D341Med (cell line): ENCODE data around the gene PSMC3.

Source experiments
- DNase-seq: peaks from one replicate; pipeline ENCODE4 v3.0.0; 2012; ENCODE audit warnings: low spot score

PSMC3 gene

DNA sequence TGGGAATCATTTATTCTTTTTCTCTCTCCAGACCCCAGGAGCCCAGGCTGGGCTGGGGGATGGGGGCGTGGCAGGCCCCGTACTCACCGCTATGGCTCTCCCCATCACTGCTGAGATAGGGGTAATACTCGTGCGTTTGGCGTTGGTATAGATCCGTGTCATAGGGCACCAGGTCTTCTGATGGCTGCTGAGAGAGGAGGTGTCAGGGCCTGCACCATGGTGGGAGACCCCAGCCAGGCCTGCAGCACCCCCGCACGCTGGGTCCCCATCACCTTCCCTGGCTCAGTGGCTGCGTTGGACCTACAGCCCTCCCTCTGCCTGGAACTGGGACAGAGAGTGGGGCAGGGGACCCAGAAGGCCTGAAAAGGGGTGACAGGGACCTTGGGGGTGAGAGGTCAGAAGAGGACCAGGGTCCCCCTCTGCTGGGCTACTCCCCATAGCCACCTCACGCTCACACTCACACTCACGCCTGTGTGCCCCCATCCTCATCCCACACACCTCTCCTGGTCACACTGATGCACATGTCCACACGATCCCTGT is 50.6 kb downstream of the PSMC3 start:
- DNase-seq: no peak

DNA sequence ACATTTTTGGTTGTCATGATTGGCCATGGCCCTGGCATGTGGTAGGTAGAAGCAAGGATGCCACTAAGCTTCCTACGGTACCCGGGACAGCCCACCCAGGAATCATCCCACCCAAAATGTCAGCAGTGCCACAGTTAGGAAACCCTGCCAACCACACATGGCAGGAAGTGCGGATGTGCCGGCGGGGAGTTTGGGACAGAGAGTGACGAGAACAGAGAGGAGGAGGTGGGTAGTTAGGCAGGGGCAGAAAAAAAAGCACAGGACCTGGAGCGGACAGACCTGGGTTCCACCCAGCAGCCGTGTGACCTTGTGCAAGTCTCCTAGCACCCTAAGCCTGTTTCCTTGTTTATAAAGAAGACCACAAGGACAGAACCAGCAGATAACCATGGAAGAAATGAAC is 51.2 kb downstream of the PSMC3 start:
- no peak for DNase-seq

DNA sequence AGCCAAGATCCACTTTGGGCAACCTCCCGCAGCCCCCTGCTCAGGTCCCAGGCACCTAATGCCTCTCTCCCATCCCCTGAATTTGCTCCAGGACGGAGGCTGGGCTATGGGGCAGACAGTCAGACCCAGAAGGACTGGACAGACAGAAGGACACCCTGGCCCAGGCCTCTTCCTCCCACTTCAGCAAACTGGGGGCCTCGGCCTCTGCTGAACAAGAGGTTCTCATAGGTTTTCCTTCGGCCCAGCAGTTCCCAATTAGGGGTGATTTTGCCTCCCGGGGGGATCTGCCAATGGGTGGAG is 51.6 kb downstream of the PSMC3 start:
- no peak for DNase-seq

DNA sequence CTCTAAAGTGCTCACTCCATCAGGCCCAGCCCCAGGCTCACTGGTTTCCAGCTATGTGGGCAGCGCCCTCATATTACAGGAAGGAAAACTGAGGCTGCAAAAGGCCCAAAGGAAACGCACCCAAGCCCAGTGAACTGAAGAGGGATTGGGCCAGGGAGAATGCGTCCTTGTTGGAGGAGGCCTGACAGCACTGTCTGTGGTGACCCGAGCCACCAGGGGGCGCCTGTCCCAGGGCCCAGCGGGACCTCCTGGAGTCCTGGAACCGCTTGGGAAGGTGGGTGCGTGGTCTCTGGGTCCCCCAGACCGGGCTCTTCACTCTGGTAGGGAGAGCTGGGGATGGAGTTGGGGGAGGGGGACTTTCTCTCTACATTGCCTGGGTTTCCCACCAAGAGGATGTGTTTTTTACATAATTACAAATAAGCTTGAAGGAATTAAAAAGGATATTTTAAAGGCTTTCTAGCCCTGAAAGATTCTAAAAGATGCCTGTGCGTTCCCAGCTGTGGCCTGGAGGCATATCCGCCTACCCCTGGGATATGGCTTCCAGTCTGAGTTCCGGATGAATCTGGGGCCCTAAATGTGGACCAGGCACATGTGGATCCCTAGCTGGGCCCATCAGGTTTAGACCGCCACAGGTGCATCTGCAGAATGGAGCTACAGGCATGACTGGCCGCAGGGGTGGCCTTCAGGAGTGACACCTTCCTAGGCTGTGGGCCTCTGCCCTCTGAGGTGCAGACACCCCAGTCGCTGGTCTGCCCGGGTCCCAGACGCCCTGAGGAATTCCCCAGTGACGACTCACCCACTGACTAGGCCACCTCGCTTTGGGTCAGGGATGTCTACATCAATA is 52.1 kb downstream of the PSMC3 start:
- peak; percentile 92 for DNase-seq

DNA sequence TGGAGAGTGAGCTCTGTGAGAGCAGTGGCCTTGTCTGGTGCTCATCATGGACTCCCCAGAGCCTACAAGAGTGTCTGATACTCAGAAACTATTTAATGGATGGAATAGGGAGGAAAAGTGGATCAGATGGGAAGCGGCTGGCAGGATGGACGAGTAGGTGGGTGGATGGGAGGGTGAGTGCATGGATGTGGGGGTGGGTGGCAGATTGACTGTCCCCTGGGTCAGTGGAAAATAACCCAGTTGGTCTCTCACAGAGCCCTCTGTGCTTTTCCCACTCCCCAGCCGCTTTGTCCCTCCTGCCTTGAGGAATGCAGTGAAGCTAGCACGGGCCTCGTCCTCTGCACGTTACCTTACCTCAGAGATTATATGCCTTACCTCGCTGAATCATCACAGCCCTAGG is 53.8 kb downstream of the PSMC3 start:
- no peak for DNase-seq

DNA sequence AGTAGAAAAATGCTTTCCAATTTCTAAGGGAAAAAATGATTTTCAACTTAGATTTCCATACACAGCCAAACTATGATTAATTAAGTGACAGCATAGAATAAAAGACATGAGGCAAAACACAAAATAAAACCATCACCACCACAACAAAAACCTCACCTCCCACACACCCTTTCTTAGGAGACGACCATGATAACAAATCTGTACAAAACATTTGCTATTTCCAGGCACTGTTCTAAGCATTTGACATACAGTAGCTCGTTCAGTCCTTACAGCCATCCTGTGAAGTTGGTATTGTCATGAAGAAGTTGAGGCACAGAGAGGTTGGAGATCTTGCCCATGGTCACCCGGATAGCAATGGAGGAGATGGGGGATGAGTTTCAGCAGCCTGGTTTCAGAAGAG is 56.6 kb downstream of the PSMC3 start:
- DNase-seq: no peak
